Measurements from ENCODE around the gene GABARAP.

Gene GABARAP

GRCh38 chr17:7241783-7242716, at the start of gene GABARAP:
Gene GABARAP (minus strand): TSS chr17:7242449. CDS start chr17:7242330, 119 bp downstream.
- peak within 1 kb of the TSS; percentile 39 for H3K27ac ChIP-seq
- no peaks in the 10 kb centered on the region for H3K4me1 ChIP-seq (ENCODE audit: low read depth, poor library complexity, severe bottlenecking)
- H3K79me2 ChIP-seq (ENCODE audit: insufficient read depth, low read depth), result no peaks in the 10 kb centered on the region
- H2AFZ ChIP-seq (ENCODE audit: low read depth), result peak within 1 kb of the TSS; percentile 34; the same call in 1 of the 2 replicates
- peak within 1 kb of the TSS; percentile 39; the same call in 1 of the 2 replicates for H3K9ac ChIP-seq
- H3K4me3 ChIP-seq (IDR thresholded peaks at IDR 0.05; ENCODE audit: insufficient read depth, low read depth, low read length), result no peak within 1 kb of the TSS
- H4K20me1 ChIP-seq (ENCODE audit: insufficient read depth), result no peaks in the 10 kb centered on the region
- H3K27me3 ChIP-seq (ENCODE audit: insufficient read depth, low read depth), result no peaks in the 10 kb centered on the region
- no peaks in the 10 kb centered on the region for H3K36me3 ChIP-seq (ENCODE audit: insufficient read depth)
- peak within 1 kb of the TSS; percentile 45; the same call in 1 of the 2 replicates for H3K4me2 ChIP-seq
- TF ChIP-seq CTCF (conservative IDR thresholded peaks at IDR 0.05; ENCODE audit: low read depth, low read length), result no peak

- Histone ChIP-seq H3K27me3 (ENCODE audit: insufficient read depth, low read depth) (0 out of 2 replicates have a peak, but pooled peaks cover 2% of the 10 kb centered on the region), H3K9ac (no peak overlapping the region), H3K27ac (no peak overlapping the region), H3K4me1 (ENCODE audit: low read depth, poor library complexity, severe bottlenecking) (no peaks in the 10 kb centered on the region), H3K79me2 (ENCODE audit: insufficient read depth, low read depth) (no peaks in the 10 kb centered on the region), H2AFZ (ENCODE audit: low read depth) (no peak overlapping the region), H3K4me3 (IDR thresholded peaks at IDR 0.05; ENCODE audit: insufficient read depth, low read depth, low read length) (no peak overlapping the region), H3K4me2 (no peak overlapping the region), H4K20me1 (ENCODE audit: insufficient read depth) (no peaks in the 10 kb centered on the region), H3K36me3 (ENCODE audit: insufficient read depth) (no peaks in the 10 kb centered on the region)
- TF ChIP-seq CTCF (conservative IDR thresholded peaks at IDR 0.05; ENCODE audit: low read depth, low read length), result no peak
These were observed 48.4 kb upstream of the GABARAP start for GRCh38 chr17:7290685-7291084.

- H3K79me2 ChIP-seq (ENCODE audit: insufficient read depth, low read depth), result no peaks in the 10 kb centered on the region
- no peaks in the 10 kb centered on the region for H3K4me1 ChIP-seq (ENCODE audit: low read depth, poor library complexity, severe bottlenecking)
- TF ChIP-seq CTCF (conservative IDR thresholded peaks at IDR 0.05; ENCODE audit: low read depth, low read length), result no peak
- no peak overlapping the region for H3K4me2 ChIP-seq
- no peak overlapping the region for H2AFZ ChIP-seq (ENCODE audit: low read depth)
- no peak overlapping the region for H3K4me3 ChIP-seq (IDR thresholded peaks at IDR 0.05; ENCODE audit: insufficient read depth, low read depth, low read length)
- 0 out of 2 replicates have a peak, but pooled peaks cover 2% of the 10 kb centered on the region for H3K27me3 ChIP-seq (ENCODE audit: insufficient read depth, low read depth)
- no peak overlapping the region for H3K9ac ChIP-seq
- no peaks in the 10 kb centered on the region for H4K20me1 ChIP-seq (ENCODE audit: insufficient read depth)
- no peak overlapping the region for H3K27ac ChIP-seq
- no peaks in the 10 kb centered on the region for H3K36me3 ChIP-seq (ENCODE audit: insufficient read depth)
These were observed 47.9 kb upstream of the GABARAP start for GRCh38 chr17:7290166-7290565.

GRCh38 chr17:7289256-7290032, 47.2 kb upstream of the GABARAP start:
- H3K79me2 ChIP-seq (ENCODE audit: insufficient read depth, low read depth), result no peaks in the 10 kb centered on the region
- H3K4me3 ChIP-seq (IDR thresholded peaks at IDR 0.05; ENCODE audit: insufficient read depth, low read depth, low read length), result no peak overlapping the region
- no peaks in the 10 kb centered on the region for H3K36me3 ChIP-seq (ENCODE audit: insufficient read depth)
- no peak overlapping the region for H3K4me2 ChIP-seq
- no peak overlapping the region for H3K9ac ChIP-seq
- no peaks in the 10 kb centered on the region for H3K4me1 ChIP-seq (ENCODE audit: low read depth, poor library complexity, severe bottlenecking)
- H3K27me3 ChIP-seq (ENCODE audit: insufficient read depth, low read depth), result 0 out of 2 replicates have a peak, but pooled peaks cover 2% of the 10 kb centered on the region
- H2AFZ ChIP-seq (ENCODE audit: low read depth), result no peak overlapping the region
- no peak overlapping the region for H3K27ac ChIP-seq
- no peak for TF ChIP-seq CTCF (conservative IDR thresholded peaks at IDR 0.05; ENCODE audit: low read depth, low read length)
- no peaks in the 10 kb centered on the region for H4K20me1 ChIP-seq (ENCODE audit: insufficient read depth)
